ENCODE measurements around the gene FGF2. TPM values are rescaled to one million over a fixed set of nuclear protein-coding genes. Genes with fewer than 3 reads are reported as not detected.
"Not testable (repeated sequence)": the region's sequence is repeated elsewhere in the genome, so short reads cannot be mapped to it uniquely, and the experiment has no call there.

FGF2 gene
- total RNA-seq, 2 donors from 2014 or later, result 0.23 to 4.2 TPM

- ATAC-seq, result no peak
- H3K27ac Mint-ChIP-seq, result no peak overlapping the region
- no peaks in the 10 kb centered on the region for H3K36me3 Mint-ChIP-seq
- no peak for DNase-seq (ENCODE audit: low spot score in 2 of 2)
- no peaks in the 10 kb centered on the region for H3K9me3 Mint-ChIP-seq
Measured at GRCh38 chr4:122858705-122859104, 32.1 kb downstream of the FGF2 start.

- Mint-ChIP-seq H3K9me3 (no peaks in the 10 kb centered on the region), H3K27ac (no peak overlapping the region), H3K36me3 (no peaks in the 10 kb centered on the region)
- ATAC-seq, result no peak
- DNase-seq (ENCODE audit: low spot score in 2 of 2), result no peak
Measured at GRCh38 chr4:122861172-122861943, 34.7 kb downstream of the FGF2 start.

- Mint-ChIP-seq H3K27ac (no peak overlapping the region), H3K36me3 (no peaks in the 10 kb centered on the region), H3K9me3 (no peaks in the 10 kb centered on the region)
- DNase-seq (ENCODE audit: low spot score in 2 of 2), result no peak
- ATAC-seq, result no peak
Measured at GRCh38 chr4:122863639-122864038, 37.0 kb downstream of the FGF2 start.

- H3K36me3 Mint-ChIP-seq, result peaks cover 3 to 12% of the 10 kb centered on the region in 2 donors
- peaks cover 0 to 5% of the 10 kb centered on the region in 2 donors for H3K9me3 Mint-ChIP-seq
- ATAC-seq, result no peak
- H3K27ac Mint-ChIP-seq, result no peak overlapping the region
- DNase-seq (ENCODE audit: low spot score in 2 of 2), result no peak
Measured at GRCh38 chr4:122865425-122865824, 38.8 kb downstream of the FGF2 start.

- ATAC-seq; H3K27ac Mint-ChIP-seq; DNase-seq (ENCODE audit: low spot score in 2 of 2): not testable (repeated sequence)
- Mint-ChIP-seq H3K36me3 (peaks cover 11 to 19% of the 10 kb centered on the region in 2 donors), H3K9me3 (peaks cover 5 to 21% of the 10 kb centered on the region in 2 donors)
Measured at GRCh38 chr4:122868235-122868634, 41.6 kb downstream of the FGF2 start.

GRCh38 chr4:122873146-122873545, 46.5 kb downstream of the FGF2 start:
- ATAC-seq, result no peak
- Mint-ChIP-seq H3K36me3 (peaks cover 11 to 19% of the 10 kb centered on the region in 2 donors), H3K9me3 (peaks cover 5 to 21% of the 10 kb centered on the region in 2 donors), H3K27ac (no peak overlapping the region)
- no peak for DNase-seq (ENCODE audit: low spot score in 2 of 2)

GRCh38 chr4:122873821-122874593, 47.4 kb downstream of the FGF2 start:
- H3K27ac Mint-ChIP-seq, result no peak overlapping the region
- H3K36me3 Mint-ChIP-seq, result peaks cover 11 to 18% of the 10 kb centered on the region in 2 donors
- H3K9me3 Mint-ChIP-seq, result peaks cover 5 to 21% of the 10 kb centered on the region in 2 donors

GRCh38 chr4:122875949-122876348, 49.3 kb downstream of the FGF2 start:
- DNase-seq (ENCODE audit: low spot score in 2 of 2) (no peak), ATAC-seq (no peak)
- Mint-ChIP-seq H3K27ac (no peak overlapping the region), H3K36me3 (peaks cover 2 to 21% of the 10 kb centered on the region in 2 donors), H3K9me3 (peaks cover under 1 to 17% of the 10 kb centered on the region in 2 donors)

More at GRCh38 chr4:122873821-122874593, 47.4 kb downstream of the FGF2 start:
- DNase-seq (ENCODE audit: low spot score in 2 of 2) (no peak), ATAC-seq (no peak)

GRCh38 chr4:122876456-122876855, 49.8 kb downstream of the FGF2 start:
- DNase-seq (ENCODE audit: low spot score in 2 of 2), result no peak
- ATAC-seq, result no peak
- Mint-ChIP-seq H3K36me3 (peaks cover 4 to 25% of the 10 kb centered on the region in 2 donors), H3K27ac (no peak overlapping the region), H3K9me3 (peaks cover 3 to 19% of the 10 kb centered on the region in 2 donors)

GRCh38 chr4:122879001-122879400, 52.4 kb downstream of the FGF2 start:
- Mint-ChIP-seq H3K27ac (no peak overlapping the region), H3K36me3 (peaks cover 7 to 27% of the 10 kb centered on the region in 2 donors), H3K9me3 (peaks cover 6 to 16% of the 10 kb centered on the region in 2 donors)
- DNase-seq (ENCODE audit: low spot score in 2 of 2), result no peak
- no peak for ATAC-seq

GRCh38 chr4:122882857-122883735, 56.5 kb downstream of the FGF2 start:
- ATAC-seq, result no peak
- H3K9me3 Mint-ChIP-seq, result peaks cover 6 to 16% of the 10 kb centered on the region in 2 donors
- DNase-seq (ENCODE audit: low spot score in 2 of 2), result no peak
- H3K27ac Mint-ChIP-seq, result no peak overlapping the region
- peaks cover 7 to 27% of the 10 kb centered on the region in 2 donors for H3K36me3 Mint-ChIP-seq

- Mint-ChIP-seq H3K36me3 (peaks cover 7 to 23% of the 10 kb centered on the region in 2 donors), H3K9me3 (peaks cover 6 to 13% of the 10 kb centered on the region in 2 donors), H3K27ac (peak overlapping the region in 1 of 2 donors; percentile 25)
- ATAC-seq (no peak), DNase-seq (ENCODE audit: low spot score in 2 of 2) (no peak)
Measured at GRCh38 chr4:122884499-122884898, 57.9 kb downstream of the FGF2 start.

GRCh38 chr4:122889726-122890125, 63.1 kb downstream of the FGF2 start:
- DNase-seq (ENCODE audit: low spot score in 2 of 2) (no peak), ATAC-seq (no peak)
- H3K9me3 Mint-ChIP-seq, result no peaks in the 10 kb centered on the region
- H3K27ac Mint-ChIP-seq, result no peak overlapping the region
- no peaks in the 10 kb centered on the region for H3K36me3 Mint-ChIP-seq

- DNase-seq (ENCODE audit: low spot score in 2 of 2) (no peak), ATAC-seq (no peak)
- Mint-ChIP-seq H3K36me3 (no peaks in the 10 kb centered on the region), H3K27ac (no peak overlapping the region), H3K9me3 (no peaks in the 10 kb centered on the region)
Measured at GRCh38 chr4:122890147-122890795, 63.6 kb downstream of the FGF2 start.

- ATAC-seq, result no peak
Measured at GRCh38 chr4:122894827-122895226, 68.2 kb downstream of the FGF2 start.

GRCh38 chr4:122895336-122895995, 68.8 kb downstream of the FGF2 start:
- Mint-ChIP-seq H3K9me3 (no peaks in the 10 kb centered on the region), H3K27ac (no peak overlapping the region), H3K36me3 (no peaks in the 10 kb centered on the region)
- ATAC-seq (no peak), DNase-seq (ENCODE audit: low spot score in 2 of 2) (no peak)

More at GRCh38 chr4:122894827-122895226, 68.2 kb downstream of the FGF2 start:
- H3K9me3 Mint-ChIP-seq, result no peaks in the 10 kb centered on the region
- DNase-seq (ENCODE audit: low spot score in 2 of 2), result no peak
- no peaks in the 10 kb centered on the region for H3K36me3 Mint-ChIP-seq
- H3K27ac Mint-ChIP-seq, result no peak overlapping the region
